IMR-90 (cell line): ENCODE measurements around the gene CTNNAL1.

Experiments used
- POLR2A ChIP-seq: IDR thresholded peaks from 2 replicates; pipeline ENCODE4 v1.6.1; 2012; ENCODE audit warnings: mild to moderate bottlenecking, low read depth, low read length
- TF ChIP-seq, protein P1 (sequence below): conservative IDR thresholded peaks from 2 replicates; pipeline ENCODE4 v1.5.1; 2012; ENCODE audit warnings: mild to moderate bottlenecking, low read depth, low read length, improper control_type of control experiment

DNA sequence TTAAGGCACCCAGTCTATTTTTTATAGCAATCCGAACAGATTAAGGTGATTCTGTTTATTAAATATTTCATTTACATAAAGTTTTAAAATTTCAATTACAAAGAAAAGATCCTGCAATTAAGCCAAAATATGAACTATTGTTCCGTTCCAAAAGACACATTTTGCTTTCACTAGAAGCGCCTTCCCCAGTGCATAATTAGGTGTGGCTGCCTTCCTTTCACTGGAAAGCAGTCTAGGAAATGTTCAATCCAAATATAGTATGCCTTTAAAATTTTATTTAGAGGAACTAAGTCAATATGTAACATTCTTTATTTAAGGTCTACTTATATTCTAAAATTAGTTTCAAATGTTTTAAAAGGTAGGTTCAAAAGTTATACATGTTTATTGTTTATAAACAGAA is 7.6 kb downstream of the CTNNAL1 start:
- TF ChIP-seq POLR2A: no peak
- TF ChIP-seq, protein P1, sequence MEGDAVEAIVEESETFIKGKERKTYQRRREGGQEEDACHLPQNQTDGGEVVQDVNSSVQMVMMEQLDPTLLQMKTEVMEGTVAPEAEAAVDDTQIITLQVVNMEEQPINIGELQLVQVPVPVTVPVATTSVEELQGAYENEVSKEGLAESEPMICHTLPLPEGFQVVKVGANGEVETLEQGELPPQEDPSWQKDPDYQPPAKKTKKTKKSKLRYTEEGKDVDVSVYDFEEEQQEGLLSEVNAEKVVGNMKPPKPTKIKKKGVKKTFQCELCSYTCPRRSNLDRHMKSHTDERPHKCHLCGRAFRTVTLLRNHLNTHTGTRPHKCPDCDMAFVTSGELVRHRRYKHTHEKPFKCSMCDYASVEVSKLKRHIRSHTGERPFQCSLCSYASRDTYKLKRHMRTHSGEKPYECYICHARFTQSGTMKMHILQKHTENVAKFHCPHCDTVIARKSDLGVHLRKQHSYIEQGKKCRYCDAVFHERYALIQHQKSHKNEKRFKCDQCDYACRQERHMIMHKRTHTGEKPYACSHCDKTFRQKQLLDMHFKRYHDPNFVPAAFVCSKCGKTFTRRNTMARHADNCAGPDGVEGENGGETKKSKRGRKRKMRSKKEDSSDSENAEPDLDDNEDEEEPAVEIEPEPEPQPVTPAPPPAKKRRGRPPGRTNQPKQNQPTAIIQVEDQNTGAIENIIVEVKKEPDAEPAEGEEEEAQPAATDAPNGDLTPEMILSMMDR: no peak
